PC-9 (cell line): Measurements from ENCODE around the gene SH3GL3.

Source experiments
- EZH2 ChIP-seq: fragments of 200-600 bp; sonication (generic); IDR thresholded peaks from 2 replicates; pipeline ENCODE4 v1.8.0; 2017; ENCODE audit warnings: antibody characterized with exemption, low read depth
- TF ChIP-seq, protein P1 (sequence below): fragments of 200-600 bp; sonication (generic); conservative IDR thresholded peaks from 2 replicates; pipeline ENCODE4 v1.6.1; 2017; ENCODE audit warnings: mixed run types, antibody characterized with exemption, mild to moderate bottlenecking, moderate library complexity

DNA sequence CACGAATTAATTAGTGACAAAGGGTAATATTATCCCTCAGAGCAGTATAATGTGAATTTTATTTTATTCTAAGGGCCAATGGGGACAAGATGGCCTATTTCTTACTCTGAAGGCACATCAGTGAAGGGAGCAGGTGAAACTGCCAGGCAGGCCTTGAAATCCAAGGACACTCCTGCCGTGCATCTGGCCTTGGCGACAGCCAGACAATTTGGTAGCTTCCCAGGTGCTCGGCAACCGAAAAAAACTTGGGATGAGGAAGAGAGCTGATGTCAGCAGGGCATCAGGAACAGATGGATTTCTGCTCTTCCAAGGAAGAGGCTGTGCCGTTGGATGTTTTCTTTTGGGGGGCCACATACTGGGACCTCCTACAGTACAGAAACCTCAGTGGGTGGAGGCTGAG lies 123.6 kb downstream of the SH3GL3 start:
- TF ChIP-seq, protein P1, sequence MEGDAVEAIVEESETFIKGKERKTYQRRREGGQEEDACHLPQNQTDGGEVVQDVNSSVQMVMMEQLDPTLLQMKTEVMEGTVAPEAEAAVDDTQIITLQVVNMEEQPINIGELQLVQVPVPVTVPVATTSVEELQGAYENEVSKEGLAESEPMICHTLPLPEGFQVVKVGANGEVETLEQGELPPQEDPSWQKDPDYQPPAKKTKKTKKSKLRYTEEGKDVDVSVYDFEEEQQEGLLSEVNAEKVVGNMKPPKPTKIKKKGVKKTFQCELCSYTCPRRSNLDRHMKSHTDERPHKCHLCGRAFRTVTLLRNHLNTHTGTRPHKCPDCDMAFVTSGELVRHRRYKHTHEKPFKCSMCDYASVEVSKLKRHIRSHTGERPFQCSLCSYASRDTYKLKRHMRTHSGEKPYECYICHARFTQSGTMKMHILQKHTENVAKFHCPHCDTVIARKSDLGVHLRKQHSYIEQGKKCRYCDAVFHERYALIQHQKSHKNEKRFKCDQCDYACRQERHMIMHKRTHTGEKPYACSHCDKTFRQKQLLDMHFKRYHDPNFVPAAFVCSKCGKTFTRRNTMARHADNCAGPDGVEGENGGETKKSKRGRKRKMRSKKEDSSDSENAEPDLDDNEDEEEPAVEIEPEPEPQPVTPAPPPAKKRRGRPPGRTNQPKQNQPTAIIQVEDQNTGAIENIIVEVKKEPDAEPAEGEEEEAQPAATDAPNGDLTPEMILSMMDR, result no peak
- no peak for TF ChIP-seq EZH2
